HEK293 (cell line): ENCODE data around the gene WRAP73.

ENCODE experiments used
- REPIN1 ChIP-seq: fragments of 450-650 bp; formaldehyde crosslinking; IDR thresholded peaks from 2 replicates; pipeline ENCODE4 v1.5.1; 2017; ENCODE audit warnings: missing biosample characterization, missing genetic modification characterization, low read depth
- YY1 ChIP-seq: fragments of 450-650 bp; formaldehyde crosslinking; IDR thresholded peaks from 2 replicates; pipeline ENCODE4 v1.5.1; 2018; ENCODE audit warnings: missing biosample characterization, missing genetic modification characterization
- ZNF174 ChIP-seq: fragments of 450-650 bp; formaldehyde crosslinking; IDR thresholded peaks from 2 replicates; pipeline ENCODE4 v1.5.0; 2017; ENCODE audit warnings: missing biosample characterization, mild to moderate bottlenecking, missing genetic modification characterization
- ZNF274 ChIP-seq, 2 experiments: fragments of 200-500 bp in 1 of 2; fragments of 450-650 bp in 1 of 2; sonication (Bioruptor generic) in 1 of 2; formaldehyde crosslinking in 1 of 2; IDR thresholded peaks; 2 replicates each; pipeline versions ENCODE4 v1.5.1 to v1.6.1; 2014 to 2016; ENCODE audit warnings: borderline replicate concordance in 1 of 2, inconsistent platforms in 1 of 2, low read length in 1 of 2, missing biosample characterization in 1 of 2, missing genetic modification characterization in 1 of 2
- ZNF292 ChIP-seq: fragments of 450-650 bp; formaldehyde crosslinking; IDR thresholded peaks from 2 replicates; pipeline ENCODE4 v1.5.1; 2016; ENCODE audit warnings: low read depth, missing biosample characterization, missing genetic modification characterization, borderline replicate concordance
- ZNF335 ChIP-seq: fragments of 450-650 bp; formaldehyde crosslinking; conservative IDR thresholded peaks from 2 replicates; pipeline ENCODE4 v1.5.1; 2016; ENCODE audit warnings: missing biosample characterization, missing genetic modification characterization
- ZNF830 ChIP-seq: fragments of 450-650 bp; IDR thresholded peaks from 2 replicates; pipeline ENCODE4 v1.5.0; 2018; ENCODE audit warnings: missing biosample characterization, missing genetic modification characterization, low read depth, mild to moderate bottlenecking, moderate library complexity
- TF ChIP-seq, protein P1 (sequence below): fragments of 450-650 bp; formaldehyde crosslinking; IDR thresholded peaks from 2 replicates; pipeline ENCODE4 v1.5.1; 2016; ENCODE audit warnings: missing biosample characterization, missing genetic modification characterization
- TF ChIP-seq, protein P2 (sequence below): fragments of 450-650 bp; formaldehyde crosslinking; IDR thresholded peaks from 2 replicates; pipeline ENCODE4 v1.5.1; 2016; ENCODE audit warnings: missing biosample characterization, missing genetic modification characterization
- TF ChIP-seq, protein P3 (sequence below): fragments of 450-650 bp; formaldehyde crosslinking; IDR thresholded peaks from 2 replicates; pipeline ENCODE4 v1.5.1; 2016; ENCODE audit warnings: missing biosample characterization, missing genetic modification characterization
- TF ChIP-seq, protein P4 (sequence below): fragments of 450-650 bp; formaldehyde crosslinking; IDR thresholded peaks from 2 replicates; pipeline ENCODE4 v1.5.1; 2016; ENCODE audit warnings: missing biosample characterization, missing genetic modification characterization

DNA sequence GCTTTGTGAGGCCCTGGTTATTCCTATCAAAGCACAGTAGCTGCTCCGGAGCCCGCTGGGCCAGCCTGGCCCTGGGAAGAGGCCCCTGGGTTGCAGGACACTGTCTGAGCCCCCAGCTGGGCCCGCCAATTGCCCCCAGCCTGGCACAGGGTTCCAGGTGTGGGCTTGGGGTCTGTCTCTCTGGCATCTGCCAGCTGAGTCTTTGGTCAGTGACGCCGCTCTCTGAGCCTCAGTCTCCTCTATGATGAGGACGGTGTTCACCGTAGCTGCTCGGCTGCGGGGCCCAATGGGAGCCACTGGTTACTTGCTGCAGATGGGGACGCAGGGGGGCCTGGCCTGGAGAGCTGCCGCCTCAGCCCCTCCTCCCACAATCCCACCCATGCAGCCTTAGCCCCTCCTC lies 43.4 kb upstream of the WRAP73 start:
- TF ChIP-seq ZNF174 (tag by site-specific recombination) (no peak), ZNF274 (IDR thresholded peaks at IDR 0.05; ENCODE audit: low read length) (no peak), ZNF274 (tag by site-specific recombination; IDR thresholded peaks at IDR 0.05; ENCODE audit: borderline replicate concordance) (no peak), REPIN1 (no peak), YY1 (no peak), ZNF335 (tag by site-specific recombination) (no peak), ZNF830 (tag by site-specific recombination) (no peak), ZNF292 (tag by site-specific recombination) (no peak)
- TF ChIP-seq, protein P1, sequence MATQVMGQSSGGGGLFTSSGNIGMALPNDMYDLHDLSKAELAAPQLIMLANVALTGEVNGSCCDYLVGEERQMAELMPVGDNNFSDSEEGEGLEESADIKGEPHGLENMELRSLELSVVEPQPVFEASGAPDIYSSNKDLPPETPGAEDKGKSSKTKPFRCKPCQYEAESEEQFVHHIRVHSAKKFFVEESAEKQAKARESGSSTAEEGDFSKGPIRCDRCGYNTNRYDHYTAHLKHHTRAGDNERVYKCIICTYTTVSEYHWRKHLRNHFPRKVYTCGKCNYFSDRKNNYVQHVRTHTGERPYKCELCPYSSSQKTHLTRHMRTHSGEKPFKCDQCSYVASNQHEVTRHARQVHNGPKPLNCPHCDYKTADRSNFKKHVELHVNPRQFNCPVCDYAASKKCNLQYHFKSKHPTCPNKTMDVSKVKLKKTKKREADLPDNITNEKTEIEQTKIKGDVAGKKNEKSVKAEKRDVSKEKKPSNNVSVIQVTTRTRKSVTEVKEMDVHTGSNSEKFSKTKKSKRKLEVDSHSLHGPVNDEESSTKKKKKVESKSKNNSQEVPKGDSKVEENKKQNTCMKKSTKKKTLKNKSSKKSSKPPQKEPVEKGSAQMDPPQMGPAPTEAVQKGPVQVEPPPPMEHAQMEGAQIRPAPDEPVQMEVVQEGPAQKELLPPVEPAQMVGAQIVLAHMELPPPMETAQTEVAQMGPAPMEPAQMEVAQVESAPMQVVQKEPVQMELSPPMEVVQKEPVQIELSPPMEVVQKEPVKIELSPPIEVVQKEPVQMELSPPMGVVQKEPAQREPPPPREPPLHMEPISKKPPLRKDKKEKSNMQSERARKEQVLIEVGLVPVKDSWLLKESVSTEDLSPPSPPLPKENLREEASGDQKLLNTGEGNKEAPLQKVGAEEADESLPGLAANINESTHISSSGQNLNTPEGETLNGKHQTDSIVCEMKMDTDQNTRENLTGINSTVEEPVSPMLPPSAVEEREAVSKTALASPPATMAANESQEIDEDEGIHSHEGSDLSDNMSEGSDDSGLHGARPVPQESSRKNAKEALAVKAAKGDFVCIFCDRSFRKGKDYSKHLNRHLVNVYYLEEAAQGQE = no peak
- TF ChIP-seq, protein P2, sequence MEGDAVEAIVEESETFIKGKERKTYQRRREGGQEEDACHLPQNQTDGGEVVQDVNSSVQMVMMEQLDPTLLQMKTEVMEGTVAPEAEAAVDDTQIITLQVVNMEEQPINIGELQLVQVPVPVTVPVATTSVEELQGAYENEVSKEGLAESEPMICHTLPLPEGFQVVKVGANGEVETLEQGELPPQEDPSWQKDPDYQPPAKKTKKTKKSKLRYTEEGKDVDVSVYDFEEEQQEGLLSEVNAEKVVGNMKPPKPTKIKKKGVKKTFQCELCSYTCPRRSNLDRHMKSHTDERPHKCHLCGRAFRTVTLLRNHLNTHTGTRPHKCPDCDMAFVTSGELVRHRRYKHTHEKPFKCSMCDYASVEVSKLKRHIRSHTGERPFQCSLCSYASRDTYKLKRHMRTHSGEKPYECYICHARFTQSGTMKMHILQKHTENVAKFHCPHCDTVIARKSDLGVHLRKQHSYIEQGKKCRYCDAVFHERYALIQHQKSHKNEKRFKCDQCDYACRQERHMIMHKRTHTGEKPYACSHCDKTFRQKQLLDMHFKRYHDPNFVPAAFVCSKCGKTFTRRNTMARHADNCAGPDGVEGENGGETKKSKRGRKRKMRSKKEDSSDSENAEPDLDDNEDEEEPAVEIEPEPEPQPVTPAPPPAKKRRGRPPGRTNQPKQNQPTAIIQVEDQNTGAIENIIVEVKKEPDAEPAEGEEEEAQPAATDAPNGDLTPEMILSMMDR (tag by site-specific recombination) = no peak
- TF ChIP-seq, protein P3, sequence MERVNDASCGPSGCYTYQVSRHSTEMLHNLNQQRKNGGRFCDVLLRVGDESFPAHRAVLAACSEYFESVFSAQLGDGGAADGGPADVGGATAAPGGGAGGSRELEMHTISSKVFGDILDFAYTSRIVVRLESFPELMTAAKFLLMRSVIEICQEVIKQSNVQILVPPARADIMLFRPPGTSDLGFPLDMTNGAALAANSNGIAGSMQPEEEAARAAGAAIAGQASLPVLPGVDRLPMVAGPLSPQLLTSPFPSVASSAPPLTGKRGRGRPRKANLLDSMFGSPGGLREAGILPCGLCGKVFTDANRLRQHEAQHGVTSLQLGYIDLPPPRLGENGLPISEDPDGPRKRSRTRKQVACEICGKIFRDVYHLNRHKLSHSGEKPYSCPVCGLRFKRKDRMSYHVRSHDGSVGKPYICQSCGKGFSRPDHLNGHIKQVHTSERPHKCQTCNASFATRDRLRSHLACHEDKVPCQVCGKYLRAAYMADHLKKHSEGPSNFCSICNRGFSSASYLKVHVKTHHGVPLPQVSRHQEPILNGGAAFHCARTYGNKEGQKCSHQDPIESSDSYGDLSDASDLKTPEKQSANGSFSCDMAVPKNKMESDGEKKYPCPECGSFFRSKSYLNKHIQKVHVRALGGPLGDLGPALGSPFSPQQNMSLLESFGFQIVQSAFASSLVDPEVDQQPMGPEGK (tag by site-specific recombination) = no peak
- TF ChIP-seq, protein P4, sequence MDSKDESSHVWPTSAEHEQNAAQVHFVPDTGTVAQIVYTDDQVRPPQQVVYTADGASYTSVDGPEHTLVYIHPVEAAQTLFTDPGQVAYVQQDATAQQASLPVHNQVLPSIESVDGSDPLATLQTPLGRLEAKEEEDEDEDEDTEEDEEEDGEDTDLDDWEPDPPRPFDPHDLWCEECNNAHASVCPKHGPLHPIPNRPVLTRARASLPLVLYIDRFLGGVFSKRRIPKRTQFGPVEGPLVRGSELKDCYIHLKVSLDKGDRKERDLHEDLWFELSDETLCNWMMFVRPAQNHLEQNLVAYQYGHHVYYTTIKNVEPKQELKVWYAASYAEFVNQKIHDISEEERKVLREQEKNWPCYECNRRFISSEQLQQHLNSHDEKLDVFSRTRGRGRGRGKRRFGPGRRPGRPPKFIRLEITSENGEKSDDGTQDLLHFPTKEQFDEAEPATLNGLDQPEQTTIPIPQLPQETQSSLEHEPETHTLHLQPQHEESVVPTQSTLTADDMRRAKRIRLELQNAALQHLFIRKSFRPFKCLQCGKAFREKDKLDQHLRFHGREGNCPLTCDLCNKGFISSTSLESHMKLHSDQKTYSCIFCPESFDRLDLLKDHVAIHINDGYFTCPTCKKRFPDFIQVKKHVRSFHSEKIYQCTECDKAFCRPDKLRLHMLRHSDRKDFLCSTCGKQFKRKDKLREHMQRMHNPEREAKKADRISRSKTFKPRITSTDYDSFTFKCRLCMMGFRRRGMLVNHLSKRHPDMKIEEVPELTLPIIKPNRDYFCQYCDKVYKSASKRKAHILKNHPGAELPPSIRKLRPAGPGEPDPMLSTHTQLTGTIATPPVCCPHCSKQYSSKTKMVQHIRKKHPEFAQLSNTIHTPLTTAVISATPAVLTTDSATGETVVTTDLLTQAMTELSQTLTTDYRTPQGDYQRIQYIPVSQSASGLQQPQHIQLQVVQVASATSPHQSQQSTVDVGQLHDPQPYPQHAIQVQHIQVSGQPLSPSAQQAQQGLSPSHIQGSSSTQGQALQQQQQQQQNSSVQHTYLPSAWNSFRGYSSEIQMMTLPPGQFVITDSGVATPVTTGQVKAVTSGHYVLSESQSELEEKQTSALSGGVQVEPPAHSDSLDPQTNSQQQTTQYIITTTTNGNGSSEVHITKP = no peak
